GM19372 (cell line): ENCODE data around the gene MAP3K2.
"Not testable (repeated sequence)": the region's sequence is repeated elsewhere in the genome, so short reads cannot be mapped to it uniquely, and the experiment has no call there.

ENCODE experiments used
- ATAC-seq: cut with Tn5 transposase; IDR thresholded peaks from one replicate; pipeline ENCODE4 v1.9.1; 2021; ENCODE audit warnings: mild to moderate bottlenecking, low read depth, moderate library complexity; ENCODE audit not compliant: unreplicated experiment

The MAP3K2 gene

GRCh38 chr2:127356531-127356930, 31.2 kb downstream of the MAP3K2 start:
- ATAC-seq = no peak

GRCh38 chr2:127355407-127356008, 32.3 kb downstream of the MAP3K2 start:
- ATAC-seq = no peak

GRCh38 chr2:127353873-127354676, 33.7 kb downstream of the MAP3K2 start:
- not testable (repeated sequence) for ATAC-seq

GRCh38 chr2:127353223-127353622, 34.6 kb downstream of the MAP3K2 start:
- not testable (repeated sequence) for ATAC-seq

GRCh38 chr2:127351603-127352002, 36.2 kb downstream of the MAP3K2 start:
- no peak for ATAC-seq

- ATAC-seq = no peak
Observed at GRCh38 chr2:127348426-127349000, 39.3 kb downstream of the MAP3K2 start.

GRCh38 chr2:127347734-127348392, 39.9 kb downstream of the MAP3K2 start:
- ATAC-seq = no peak

- ATAC-seq = no peak
Observed at GRCh38 chr2:127347015-127347414, 40.8 kb downstream of the MAP3K2 start.

- ATAC-seq = no peak
Observed at GRCh38 chr2:127343277-127343676, 44.5 kb downstream of the MAP3K2 start.

- ATAC-seq = no peak
Observed at GRCh38 chr2:127342101-127342500, 45.7 kb downstream of the MAP3K2 start.

GRCh38 chr2:127332335-127332734, 55.4 kb downstream of the MAP3K2 start:
- no peak for ATAC-seq

- ATAC-seq = no peak
Observed at GRCh38 chr2:127330753-127331152, 57.0 kb downstream of the MAP3K2 start.

- no peak for ATAC-seq
Observed at GRCh38 chr2:127326289-127326945, 61.4 kb downstream of the MAP3K2 start.

- ATAC-seq = no peak
Observed at GRCh38 chr2:127324635-127325034, 63.1 kb downstream of the MAP3K2 start.

GRCh38 chr2:127321303-127321702, 66.5 kb downstream of the MAP3K2 start:
- ATAC-seq = no peak

GRCh38 chr2:127320586-127321275, 67.0 kb downstream of the MAP3K2 start:
- ATAC-seq = no peak

GRCh38 chr2:127320067-127320466, 67.7 kb downstream of the MAP3K2 start:
- ATAC-seq = no peak

- no peak for ATAC-seq
Observed at GRCh38 chr2:127314193-127314988, 73.4 kb downstream of the MAP3K2 start.

GRCh38 chr2:127313406-127313805, 74.4 kb downstream of the MAP3K2 start:
- ATAC-seq = peak; percentile 92
